IMR-90 (cell line): ENCODE data around the gene SLC44A5. TPM values are rescaled to one million over a fixed set of nuclear protein-coding genes. Genes with fewer than 3 reads are reported as not detected.

ENCODE experiments used
- ATAC-seq: fragments of 200-7000 bp; cut with Tn5 transposase; 2 replicates; pipeline ENCODE4 v1.9.1; 2020; ENCODE audit warnings: low read depth, mild to moderate bottlenecking, moderate library complexity
- BruUV-seq: library from RNA; stranded (reverse); fragments of 400-500 nt; replicated peaks from 2 replicates; lab custom pipeline; 2021; lab: Mats Ljungman, UMichigan
- CTCF ChIA-PET: fragments of 300-600 bp; formaldehyde crosslinking; extraction: SDS; loops from one replicate; lab custom pipeline; 2021; ENCODE audit warnings: antibody characterized with exemption; lab: Yijun Ruan, JAX
- POLR2A ChIA-PET: fragments of 300-600 bp; sonication (Branson Sonifier 250); formaldehyde crosslinking; loops from one replicate; lab custom pipeline; 2022; ENCODE audit warnings: antibody characterized with exemption; ENCODE audit not compliant: unreplicated experiment; lab: Charles Lee
- DNase-seq: peaks from one replicate; pipeline ENCODE4 v3.0.0; 2013
- H2AFZ ChIP-seq: replicated peaks from 2 replicates; pipeline ENCODE3; 2013; ENCODE audit warnings: low read length, mild to moderate bottlenecking; ENCODE audit not compliant: poor library complexity
- H2AK5ac ChIP-seq: 2 replicates; pipeline ENCODE4 v1.6.1; 2013; ENCODE audit warnings: low read depth, low read length, inconsistent platforms
- H2AK9ac ChIP-seq: replicated peaks from 2 replicates; pipeline ENCODE3; 2013; ENCODE audit warnings: mild to moderate bottlenecking, low read depth, low read length, moderate library complexity; ENCODE audit not compliant: poor library complexity
- H2BK120ac ChIP-seq: 2 replicates; pipeline ENCODE4 v1.6.1; 2013; ENCODE audit warnings: low read depth, low read length, inconsistent platforms
- H2BK15ac ChIP-seq: 3 replicates; pipeline ENCODE4 v1.6.1; 2013; ENCODE audit warnings: low read depth, low read length, inconsistent platforms
- H2BK20ac ChIP-seq: 2 replicates; pipeline ENCODE4 v1.6.1; 2013; ENCODE audit warnings: low read depth, mild to moderate bottlenecking, inconsistent platforms, low read length, moderate library complexity
- H2BK5ac ChIP-seq: 2 replicates; pipeline ENCODE4 v1.6.1; 2013; ENCODE audit warnings: mild to moderate bottlenecking, low read depth, low read length, inconsistent platforms; ENCODE audit not compliant: poor library complexity, severe bottlenecking
- H3K14ac ChIP-seq: replicated peaks from 2 replicates; pipeline ENCODE4 v1.6.1; 2013; ENCODE audit warnings: low read depth, low read length, inconsistent platforms
- H3K18ac ChIP-seq: 2 replicates; pipeline ENCODE4 v1.6.1; 2013; ENCODE audit warnings: low read depth, low read length, control low read depth
- H3K23ac ChIP-seq: 2 replicates; pipeline ENCODE4 v1.6.1; 2013; ENCODE audit warnings: low read depth, low read length, inconsistent platforms
- H3K27ac ChIP-seq: 2 replicates; pipeline ENCODE4 v1.5.1; 2013; ENCODE audit warnings: mild to moderate bottlenecking, control low read depth, low read length; ENCODE audit not compliant: insufficient read depth
- H3K27me3 ChIP-seq: 2 replicates; pipeline ENCODE4 v1.6.1; 2013; ENCODE audit warnings: low read length; ENCODE audit not compliant: control insufficient read depth, insufficient read depth
- H3K36me3 ChIP-seq: 2 replicates; pipeline ENCODE4 v1.6.1; 2013; ENCODE audit warnings: low read length, mixed read lengths; ENCODE audit not compliant: control insufficient read depth, insufficient read depth
- H3K4ac ChIP-seq: 2 replicates; pipeline ENCODE4 v1.6.1; 2013; ENCODE audit warnings: low read depth, low read length, inconsistent platforms
- H3K4me1 ChIP-seq: 2 replicates; pipeline ENCODE4 v1.6.1; 2013; ENCODE audit warnings: low read length, mixed read lengths; ENCODE audit not compliant: control insufficient read depth, insufficient read depth
- H3K4me2 ChIP-seq: 2 replicates; pipeline ENCODE4 v1.6.1; 2013; ENCODE audit warnings: low read depth, mild to moderate bottlenecking, control low read depth, low read length, moderate library complexity
- H3K4me3 ChIP-seq: 2 replicates; pipeline ENCODE4 v1.5.1; 2013; ENCODE audit warnings: low read depth, mild to moderate bottlenecking, control low read depth, low read length, moderate library complexity; ENCODE audit not compliant: insufficient read depth
- H3K56ac ChIP-seq: 2 replicates; pipeline ENCODE4 v1.6.1; 2013; ENCODE audit warnings: low read length, inconsistent platforms; ENCODE audit not compliant: insufficient read depth; ENCODE audit errors: extremely low read depth
- H3K79me1 ChIP-seq, 2 experiments: 2 replicates each; pipeline ENCODE4 v1.6.1; 2013; ENCODE audit warnings: low read length in 2 of 2, inconsistent platforms in 1 of 2, low read depth in 1 of 2
- H3K9ac ChIP-seq: 2 replicates; pipeline ENCODE4 v1.6.1; 2013; ENCODE audit warnings: low read depth, low read length, control low read depth
- H3K9me1 ChIP-seq: 2 replicates; pipeline ENCODE4 v1.6.1; 2013; ENCODE audit warnings: low read length, inconsistent platforms; ENCODE audit not compliant: insufficient read depth
- H3K9me3 ChIP-seq: 2 replicates; pipeline ENCODE4 v1.6.1; 2013; ENCODE audit warnings: low read length; ENCODE audit not compliant: control insufficient read depth, insufficient read depth
- H4K20me1 ChIP-seq: 2 replicates; pipeline ENCODE4 v1.6.1; 2013; ENCODE audit warnings: low read length, inconsistent platforms; ENCODE audit not compliant: insufficient read depth
- H4K5ac ChIP-seq: 2 replicates; pipeline ENCODE4 v1.6.1; 2013; ENCODE audit warnings: mild to moderate bottlenecking, low read depth, low read length, control low read depth
- H4K8ac ChIP-seq, 2 experiments: 2 replicates each; pipeline ENCODE4 v1.6.1; 2013; ENCODE audit warnings: low read depth in 2 of 2, low read length in 2 of 2, control low read depth in 1 of 2, inconsistent platforms in 1 of 2
- H4K91ac ChIP-seq: 2 replicates; pipeline ENCODE4 v1.6.1; 2013; ENCODE audit warnings: low read depth, low read length, inconsistent platforms; ENCODE audit not compliant: insufficient read depth
- MAFK ChIP-seq: IDR thresholded peaks from 2 replicates; pipeline ENCODE4 v1.6.1; 2012; ENCODE audit warnings: low read depth, low read length, improper control_type of control experiment
- RAD21 ChIP-seq: IDR thresholded peaks from 2 replicates; pipeline ENCODE4 v1.6.1; 2012; ENCODE audit warnings: low read length, improper control_type of control experiment
- SMC3 ChIP-seq: fragments of 150-350 bp; IDR thresholded peaks from 2 replicates; pipeline ENCODE4 v1.6.1; 2016; ENCODE audit warnings: low read depth, mild to moderate bottlenecking, antibody characterized with exemption, low read length, moderate library complexity
- dilution Hi-C: fragments of 300-500 bp; cut with HindIII; formaldehyde crosslinking; loops from one replicate; pipeline ENCODE4 v1.14.3; 2018; ENCODE audit warnings: low sequenced_read_pairs; ENCODE audit not compliant: unreplicated experiment
- in situ Hi-C: fragments of 300-500 bp; cut with MboI; formaldehyde crosslinking; loops from 3 replicates; pipeline ENCODE4 v1.14.3; 2019; ENCODE audit warnings: low sequenced_read_pairs, inconsistent platforms, mixed read lengths
- intact Hi-C: fragments of 100-400 bp; cut with micrococcal nuclease; formaldehyde crosslinking; loops from 2 replicates; pipeline ENCODE4 v1.10.0; 2022
- polyA plus RNA-seq, 3 experiments: library from polyadenylated mRNA; depleted of rRNA; stranded (reverse); fragments of >200 nt; gene quantifications; 2 replicates each; pipeline ENCODE4 v1.2.3, GENCODE V29; 2012; ENCODE audit warnings: low replicate concordance in 1 of 3
- total RNA-seq: library from RNA; depleted of rRNA; stranded (reverse); fragments of >200 nt; gene quantifications from 2 replicates; pipeline ENCODE4 v1.2.3, GENCODE V29; 2012

The SLC44A5 gene
- total and polyA plus RNA-seq, 2 of the 4 experiments (the other 2 are of a cell fraction) = under 0.01 TPM; not detected in 1

- Histone ChIP-seq H3K9me3 (no peaks in the 10 kb centered on the region; the same call in 1 of the 2 replicates), H3K4me2 (no peak overlapping the region), H3K18ac (no peak overlapping the region), H3K9me1 (no peaks in the 10 kb centered on the region), H2BK5ac (no peak overlapping the region), H2AK9ac (no peak overlapping the region), H4K91ac (no peak overlapping the region), H3K4me3 (no peak overlapping the region), H4K8ac (no peak overlapping the region), H2BK120ac (no peak overlapping the region), H3K4me1 (no peaks in the 10 kb centered on the region), H3K56ac (no peak overlapping the region), H4K20me1 (no peaks in the 10 kb centered on the region), H3K14ac (no peak overlapping the region), H2AK5ac (no peak overlapping the region), H3K27me3 (no peaks in the 10 kb centered on the region), H3K27ac (no peak overlapping the region), H2BK15ac (no peak overlapping the region), H2BK20ac (no peak overlapping the region), H3K23ac (no peak overlapping the region), H3K36me3 (no peaks in the 10 kb centered on the region), H2AFZ (no peak overlapping the region), H3K4ac (no peak overlapping the region), H4K5ac (no peak overlapping the region), H3K79me1 (no peaks in the 10 kb centered on the region), H3K9ac (no peak overlapping the region)
- ATAC-seq (no peak), DNase-seq (no peak)
- intact Hi-C loops = no loop called here
- in situ Hi-C loops = no loop called here
- ChIA-PET CTCF (interaction anchor here (0.5 kb wide), 1 partner anchor 11 kb away, joined by 3 read pairs; no protein-coding TSS in a partner anchor), POLR2A (no interaction called here)
- TF ChIP-seq SMC3 (no peak), MAFK (no peak), RAD21 (no peak)
- no TSS peak for BruUV-seq
- dilution Hi-C loops = no loop called here
Observed at GRCh38 chr1:75528001-75528400, 82.9 kb downstream of the SLC44A5 start.
